GM12878 (cell line): ENCODE data around the gene GLT1D1. TPM values are rescaled to one million over a fixed set of nuclear protein-coding genes. Genes with fewer than 3 reads are reported as not detected.

Experiments used
- ATF7 ChIP-seq: fragments of 450-650 bp; IDR thresholded peaks from 2 replicates; pipeline ENCODE4 v1.6.1; 2016; ENCODE audit warnings: low read depth, mild to moderate bottlenecking
- BMI1 ChIP-seq: fragments of 450-650 bp; IDR thresholded peaks from 2 replicates; pipeline ENCODE4 v1.6.1; 2016; ENCODE audit warnings: mild to moderate bottlenecking, moderate library complexity, borderline replicate concordance
- EGR1 ChIP-seq, 2 experiments: IDR thresholded peaks; 1 replicate in 1 of 2; 2 replicates in 1 of 2; pipeline ENCODE4 v1.6.1; 2011 to 2012; ENCODE audit warnings: low read depth in 2 of 2, low read length in 2 of 2, borderline replicate concordance in 1 of 2, mild to moderate bottlenecking in 1 of 2, moderate library complexity in 1 of 2
- FOS ChIP-seq: IDR thresholded peaks from 3 replicates; pipeline ENCODE4 v1.6.1; 2011; ENCODE audit warnings: borderline replicate concordance; ENCODE audit not compliant: insufficient read length; ENCODE audit errors: extremely low read depth
- HDGF ChIP-seq: fragments of 450-650 bp; IDR thresholded peaks from 2 replicates; pipeline ENCODE4 v1.6.1; 2016; ENCODE audit warnings: antibody characterized with exemption
- NFYA ChIP-seq: IDR thresholded peaks from 2 replicates; pipeline ENCODE4 v1.6.1; 2011; ENCODE audit warnings: low read depth, mild to moderate bottlenecking, low read length, improper control_type of control experiment, borderline replicate concordance
- PAX8 ChIP-seq: fragments of 450-650 bp; IDR thresholded peaks from 2 replicates; pipeline ENCODE4 v1.6.1; 2017; ENCODE audit warnings: mild to moderate bottlenecking, moderate library complexity
- POLR2A ChIP-seq: IDR thresholded peaks from 2 replicates; pipeline ENCODE4 v1.6.1; 2011; ENCODE audit warnings: low read depth, mild to moderate bottlenecking, low read length
- POLR2AphosphoS2 ChIP-seq: IDR thresholded peaks from 2 replicates; pipeline ENCODE4 v1.6.1; 2011; ENCODE audit warnings: low read depth, mild to moderate bottlenecking, low read length, improper control_type of control experiment, moderate library complexity
- RELB ChIP-seq: fragments of 450-650 bp; IDR thresholded peaks from 2 replicates; pipeline ENCODE4 v1.6.1; 2017; ENCODE audit warnings: low read depth, mild to moderate bottlenecking, moderate library complexity
- SP1 ChIP-seq: IDR thresholded peaks from one replicate; pipeline ENCODE4 v1.6.1; 2011; ENCODE audit warnings: low read depth, low read length
- SREBF2 ChIP-seq: IDR thresholded peaks from 2 replicates; pipeline ENCODE4 v1.6.1; 2012; ENCODE audit warnings: mild to moderate bottlenecking, low read length
- STAT3 ChIP-seq: IDR thresholded peaks from 2 replicates; pipeline ENCODE4 v1.6.1; 2011; ENCODE audit warnings: low read depth, low read length, improper control_type of control experiment
- ZBTB11 ChIP-seq: fragments of 450-650 bp; formaldehyde crosslinking; IDR thresholded peaks from 2 replicates; pipeline ENCODE4 v1.5.0; 2022; ENCODE audit warnings: mild to moderate bottlenecking, missing genetic modification characterization
- ZBTB33 ChIP-seq: fragments of 450-650 bp; IDR thresholded peaks from 2 replicates; pipeline ENCODE4 v1.6.1; 2017; ENCODE audit warnings: mild to moderate bottlenecking
- ZNF24 ChIP-seq: fragments of 450-650 bp; IDR thresholded peaks from 2 replicates; pipeline ENCODE4 v1.6.1; 2017; ENCODE audit warnings: antibody characterized with exemption, mild to moderate bottlenecking
- polyA plus RNA-seq, 11 experiments: library from polyadenylated mRNA; depleted of rRNA in 4 of 11; unstranded in 6 of 11; stranded (reverse) in 5 of 11; fragments of >200 nt; fragmentation: Nextera tagmentation in 4 of 11; fragmentation: Illumina TruSeq in 1 of 11; extraction: Ambion mirVana in 4 of 11; extraction: Trizol in 1 of 11; gene quantifications; 1 replicate in 1 of 11; 2 replicates in 10 of 11; pipeline versions ENCODE4 v1.2.1 to v1.2.3, GENCODE V29; 2011 to 2016; ENCODE audit warnings: inconsistent platforms in 2 of 11, missing spikeins in 2 of 11, low read depth in 1 of 11
- total RNA-seq, 4 experiments: library from RNA; depleted of rRNA in 3 of 4; stranded (reverse); fragments of >200 nt in 3 of 4; fragmentation: Illumina TruSeq in 1 of 4; extraction: Trizol in 1 of 4; gene quantifications; 2 replicates each; pipeline versions ENCODE4 v1.2.1 to v1.2.3, GENCODE V29; 2013 to 2021
- TF ChIP-seq, protein P1 (sequence below): fragments of 450-650 bp; IDR thresholded peaks from 2 replicates; pipeline ENCODE4 v1.6.1; 2016; ENCODE audit warnings: mild to moderate bottlenecking
- TF ChIP-seq, protein P2 (sequence below): fragments of 450-650 bp; IDR thresholded peaks from 2 replicates; pipeline ENCODE4 v1.6.1; 2017; ENCODE audit warnings: mild to moderate bottlenecking, moderate library complexity

The GLT1D1 gene
- total and polyA plus RNA-seq, 10 of the 15 experiments (the other 5 are each of a cell fraction or from before 2014, with no cell fraction given): 0.42 to 62.8 (median 3.0) TPM

GRCh38 chr12:128914908-128915563 is 61.8 kb downstream of the GLT1D1 start (continued):
- TF ChIP-seq, protein P1, sequence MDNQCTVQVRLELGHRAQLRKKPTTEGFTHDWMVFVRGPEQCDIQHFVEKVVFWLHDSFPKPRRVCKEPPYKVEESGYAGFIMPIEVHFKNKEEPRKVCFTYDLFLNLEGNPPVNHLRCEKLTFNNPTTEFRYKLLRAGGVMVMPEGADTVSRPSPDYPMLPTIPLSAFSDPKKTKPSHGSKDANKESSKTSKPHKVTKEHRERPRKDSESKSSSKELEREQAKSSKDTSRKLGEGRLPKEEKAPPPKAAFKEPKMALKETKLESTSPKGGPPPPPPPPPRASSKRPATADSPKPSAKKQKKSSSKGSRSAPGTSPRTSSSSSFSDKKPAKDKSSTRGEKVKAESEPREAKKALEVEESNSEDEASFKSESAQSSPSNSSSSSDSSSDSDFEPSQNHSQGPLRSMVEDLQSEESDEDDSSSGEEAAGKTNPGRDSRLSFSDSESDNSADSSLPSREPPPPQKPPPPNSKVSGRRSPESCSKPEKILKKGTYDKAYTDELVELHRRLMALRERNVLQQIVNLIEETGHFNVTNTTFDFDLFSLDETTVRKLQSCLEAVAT: peak; percentile 86
- TF ChIP-seq PAX8 (no peak), POLR2A (no peak), FOS (no peak), ZBTB11 (no peak), STAT3 (0 out of 2 replicates have a peak, but pooled peaks have one; percentile 48), SREBF2 (no peak), ZBTB33 (no peak), RELB (peak; percentile 95), ZNF24 (peak; percentile 94), HDGF (0 out of 2 replicates have a peak, but pooled peaks have one; percentile 39), POLR2AphosphoS2 (no peak), BMI1 (peak; percentile 80), ATF7 (peak; percentile 94), NFYA (no peak), SP1 (peak; percentile 68), EGR1 (IDR thresholded peaks at IDR 0.05; ENCODE audit: borderline replicate concordance in 1 of 2, low read depth in 2 of 2, low read length in 2 of 2) (no peak)
- TF ChIP-seq, protein P2, sequence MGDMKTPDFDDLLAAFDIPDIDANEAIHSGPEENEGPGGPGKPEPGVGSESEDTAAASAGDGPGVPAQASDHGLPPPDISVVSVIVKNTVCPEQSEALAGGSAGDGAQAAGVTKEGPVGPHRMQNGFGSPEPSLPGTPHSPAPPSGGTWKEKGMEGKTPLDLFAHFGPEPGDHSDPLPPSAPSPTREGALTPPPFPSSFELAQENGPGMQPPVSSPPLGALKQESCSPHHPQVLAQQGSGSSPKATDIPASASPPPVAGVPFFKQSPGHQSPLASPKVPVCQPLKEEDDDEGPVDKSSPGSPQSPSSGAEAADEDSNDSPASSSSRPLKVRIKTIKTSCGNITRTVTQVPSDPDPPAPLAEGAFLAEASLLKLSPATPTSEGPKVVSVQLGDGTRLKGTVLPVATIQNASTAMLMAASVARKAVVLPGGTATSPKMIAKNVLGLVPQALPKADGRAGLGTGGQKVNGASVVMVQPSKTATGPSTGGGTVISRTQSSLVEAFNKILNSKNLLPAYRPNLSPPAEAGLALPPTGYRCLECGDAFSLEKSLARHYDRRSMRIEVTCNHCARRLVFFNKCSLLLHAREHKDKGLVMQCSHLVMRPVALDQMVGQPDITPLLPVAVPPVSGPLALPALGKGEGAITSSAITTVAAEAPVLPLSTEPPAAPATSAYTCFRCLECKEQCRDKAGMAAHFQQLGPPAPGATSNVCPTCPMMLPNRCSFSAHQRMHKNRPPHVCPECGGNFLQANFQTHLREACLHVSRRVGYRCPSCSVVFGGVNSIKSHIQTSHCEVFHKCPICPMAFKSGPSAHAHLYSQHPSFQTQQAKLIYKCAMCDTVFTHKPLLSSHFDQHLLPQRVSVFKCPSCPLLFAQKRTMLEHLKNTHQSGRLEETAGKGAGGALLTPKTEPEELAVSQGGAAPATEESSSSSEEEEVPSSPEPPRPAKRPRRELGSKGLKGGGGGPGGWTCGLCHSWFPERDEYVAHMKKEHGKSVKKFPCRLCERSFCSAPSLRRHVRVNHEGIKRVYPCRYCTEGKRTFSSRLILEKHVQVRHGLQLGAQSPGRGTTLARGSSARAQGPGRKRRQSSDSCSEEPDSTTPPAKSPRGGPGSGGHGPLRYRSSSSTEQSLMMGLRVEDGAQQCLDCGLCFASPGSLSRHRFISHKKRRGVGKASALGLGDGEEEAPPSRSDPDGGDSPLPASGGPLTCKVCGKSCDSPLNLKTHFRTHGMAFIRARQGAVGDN: peak; percentile 81
